GM21360 (cell line): ENCODE measurements around the gene BARD1.

Experiments
- ATAC-seq: cut with Tn5 transposase; IDR thresholded peaks from one replicate; pipeline ENCODE4 v1.9.1; 2021; ENCODE audit warnings: mild to moderate bottlenecking, moderate library complexity; ENCODE audit not compliant: unreplicated experiment

BARD1 gene

DNA sequence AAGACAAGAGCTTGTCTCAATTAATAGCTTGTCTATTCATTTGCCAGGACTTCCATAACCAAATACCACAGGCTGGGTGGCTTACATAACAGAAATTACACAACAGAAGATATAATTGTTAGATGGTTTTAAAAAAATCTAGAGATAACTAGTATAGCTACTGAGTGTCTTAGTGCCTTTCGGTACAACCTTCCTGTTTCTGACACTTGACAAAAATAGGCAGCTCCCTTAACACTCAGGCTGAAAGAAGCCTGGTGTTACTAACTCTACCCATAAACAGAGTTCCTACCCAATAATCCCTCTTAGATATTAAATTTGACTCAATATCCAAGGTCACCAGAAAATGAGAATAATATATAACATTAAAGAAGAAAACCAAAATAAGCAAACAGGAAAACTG, 129.7 kb downstream of the BARD1 start:
- no peak for ATAC-seq

DNA sequence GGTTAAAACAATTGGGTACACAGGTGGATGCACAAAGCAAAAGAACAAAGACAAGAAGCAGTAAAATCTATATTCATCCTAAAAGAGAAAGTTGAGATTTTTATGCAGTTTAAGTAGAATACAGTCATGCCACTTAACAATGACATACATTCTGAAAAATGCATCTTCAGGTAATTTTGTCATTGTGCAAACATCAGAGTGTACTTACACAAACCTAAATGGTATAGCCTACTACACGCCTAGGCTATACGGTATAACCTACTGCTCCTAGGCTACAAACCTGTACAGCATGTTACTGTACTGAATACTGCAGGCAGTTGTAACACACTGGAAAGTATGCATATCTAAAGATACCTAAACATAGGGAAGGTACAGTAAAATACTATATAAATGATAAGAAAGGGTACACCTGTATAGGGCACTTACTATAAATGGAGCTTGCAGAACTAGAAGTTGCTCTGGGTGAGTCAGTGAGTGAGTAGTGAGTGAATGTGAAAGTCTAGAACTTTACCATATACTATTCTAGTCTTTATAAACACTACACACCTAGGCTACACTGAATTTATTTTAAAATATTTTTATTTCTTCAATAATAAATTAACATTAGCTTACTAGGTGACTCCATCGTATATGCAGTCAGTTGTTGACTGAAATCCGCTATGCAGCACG, 132.9 kb downstream of the BARD1 start:
- no peak for ATAC-seq
